ENCODE measurements around the gene RAB7B. TPM values are rescaled to one million over a fixed set of nuclear protein-coding genes. Genes with fewer than 3 reads are reported as not detected.

The RAB7B gene
- total RNA-seq, 4 donors from 2014 or later = 0.15 to 0.62 (median 0.33) TPM; not detected in 1

DNA sequence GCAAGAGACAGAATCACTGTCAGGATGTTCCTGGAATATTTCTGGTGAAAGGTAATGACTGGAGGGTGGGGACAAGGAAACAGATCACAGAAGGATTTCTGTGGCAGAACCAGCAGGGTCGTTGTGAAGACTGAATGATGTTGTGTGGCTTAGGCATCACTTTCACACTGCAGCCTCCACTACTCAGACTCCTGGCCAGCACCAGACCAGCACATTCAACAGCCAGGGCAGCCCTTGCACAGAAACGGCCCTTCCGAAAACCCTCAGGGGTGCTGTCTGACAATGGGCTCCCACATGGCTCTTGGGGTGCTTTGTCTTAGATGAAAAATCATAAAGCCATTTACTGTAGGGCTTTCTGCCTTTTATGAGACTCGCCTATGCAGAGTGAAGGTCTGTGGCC lies 3.8 kb upstream of the RAB7B start:
- no peaks in the 10 kb centered on the region for H3K27me3 ChIP-seq
- no peak for TF ChIP-seq POLR2A (IDR thresholded peaks at IDR 0.05)
- TF ChIP-seq, protein P1, sequence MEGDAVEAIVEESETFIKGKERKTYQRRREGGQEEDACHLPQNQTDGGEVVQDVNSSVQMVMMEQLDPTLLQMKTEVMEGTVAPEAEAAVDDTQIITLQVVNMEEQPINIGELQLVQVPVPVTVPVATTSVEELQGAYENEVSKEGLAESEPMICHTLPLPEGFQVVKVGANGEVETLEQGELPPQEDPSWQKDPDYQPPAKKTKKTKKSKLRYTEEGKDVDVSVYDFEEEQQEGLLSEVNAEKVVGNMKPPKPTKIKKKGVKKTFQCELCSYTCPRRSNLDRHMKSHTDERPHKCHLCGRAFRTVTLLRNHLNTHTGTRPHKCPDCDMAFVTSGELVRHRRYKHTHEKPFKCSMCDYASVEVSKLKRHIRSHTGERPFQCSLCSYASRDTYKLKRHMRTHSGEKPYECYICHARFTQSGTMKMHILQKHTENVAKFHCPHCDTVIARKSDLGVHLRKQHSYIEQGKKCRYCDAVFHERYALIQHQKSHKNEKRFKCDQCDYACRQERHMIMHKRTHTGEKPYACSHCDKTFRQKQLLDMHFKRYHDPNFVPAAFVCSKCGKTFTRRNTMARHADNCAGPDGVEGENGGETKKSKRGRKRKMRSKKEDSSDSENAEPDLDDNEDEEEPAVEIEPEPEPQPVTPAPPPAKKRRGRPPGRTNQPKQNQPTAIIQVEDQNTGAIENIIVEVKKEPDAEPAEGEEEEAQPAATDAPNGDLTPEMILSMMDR (IDR thresholded peaks at IDR 0.05 in 4 of 5, conservative IDR thresholded peaks at IDR 0.05 in 1 of 5) = no peak
- no peaks in the 10 kb centered on the region for H3K36me3 ChIP-seq
- intact Hi-C loops (cut with DNase I; ENCODE audit: low total_unique reads) (no loop called here), in situ Hi-C loops (cut with MboI; ENCODE audit: low sequenced_read_pairs in 4 of 4) (no loop called here)
- no peaks in the 10 kb centered on the region for H3K9me3 ChIP-seq
- no peak overlapping the region for H3K4me3 ChIP-seq
- peaks cover 17 to 20% of the 10 kb centered on the region in 2 donors for H3K4me1 ChIP-seq
- DNase-seq = no peak
- no peak overlapping the region for H3K27ac ChIP-seq
- no peak for ATAC-seq

DNA sequence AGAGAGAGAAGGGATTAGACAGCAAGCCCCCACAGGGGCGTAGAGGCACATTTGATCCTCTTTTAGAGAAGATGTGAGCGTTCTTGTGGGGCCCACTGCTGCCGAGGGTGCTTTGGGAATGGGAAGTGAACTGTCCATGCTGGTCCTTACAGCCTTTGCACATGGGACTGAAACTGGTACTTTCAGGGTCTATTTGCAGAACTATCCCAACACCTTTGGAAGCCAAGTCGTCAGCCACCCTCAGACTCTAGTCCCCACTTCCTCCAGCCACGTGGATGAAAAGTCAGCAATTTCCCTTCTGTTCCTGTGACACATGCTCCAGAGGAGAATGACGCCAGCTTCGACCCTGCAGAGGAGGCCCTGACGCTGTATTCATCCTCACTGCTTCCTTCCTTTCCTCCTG lies 2.6 kb upstream of the RAB7B start:
- DNase-seq (no peak), ATAC-seq (no peak)
- TF ChIP-seq, protein P1 (IDR thresholded peaks at IDR 0.05 in 4 of 5, conservative IDR thresholded peaks at IDR 0.05 in 1 of 5) = no peak
- TF ChIP-seq POLR2A (IDR thresholded peaks at IDR 0.05) = no peak
- H3K36me3 ChIP-seq = no peaks in the 10 kb centered on the region
- peaks cover 20 to 31% of the 10 kb centered on the region in 2 donors for H3K4me1 ChIP-seq
- H3K4me3 ChIP-seq = no peak overlapping the region
- H3K27me3 ChIP-seq = no peaks in the 10 kb centered on the region
- intact Hi-C loops (cut with DNase I; ENCODE audit: low total_unique reads) = no loop called here
- no peak overlapping the region for H3K27ac ChIP-seq
- in situ Hi-C loops (cut with MboI; ENCODE audit: low sequenced_read_pairs in 4 of 4) = no loop called here
- H3K9me3 ChIP-seq = no peaks in the 10 kb centered on the region

DNA sequence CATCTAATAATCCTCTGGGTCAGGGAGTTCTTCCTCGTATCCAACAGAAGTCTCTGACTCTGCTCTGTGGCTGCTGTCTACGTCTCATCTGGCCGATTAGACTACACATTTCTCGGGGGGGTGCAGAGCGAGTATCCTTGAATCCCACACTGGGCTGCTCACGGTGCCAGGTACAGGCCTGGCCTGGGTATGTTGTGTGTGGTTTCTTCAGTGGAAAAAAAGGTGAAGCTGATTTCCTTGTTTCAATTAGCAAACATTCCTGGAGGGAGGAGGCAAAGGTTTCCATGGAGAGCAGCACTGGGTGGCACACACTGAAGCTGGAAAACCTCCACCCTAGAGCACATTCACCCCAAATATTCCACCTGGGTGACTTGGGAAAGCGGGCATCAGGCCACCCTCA lies 2.0 kb upstream of the RAB7B start:
- intact Hi-C loops (cut with DNase I; ENCODE audit: low total_unique reads) = no loop called here
- peaks cover 22 to 31% of the 10 kb centered on the region in 2 donors for H3K4me1 ChIP-seq
- H3K4me3 ChIP-seq = no peak overlapping the region
- no peak for DNase-seq
- no peak for ATAC-seq
- H3K36me3 ChIP-seq = no peaks in the 10 kb centered on the region
- in situ Hi-C loops (cut with MboI; ENCODE audit: low sequenced_read_pairs in 4 of 4) = no loop called here
- H3K9me3 ChIP-seq = no peaks in the 10 kb centered on the region
- TF ChIP-seq, protein P1 (IDR thresholded peaks at IDR 0.05 in 4 of 5, conservative IDR thresholded peaks at IDR 0.05 in 1 of 5) = no peak
- no peak for TF ChIP-seq POLR2A (IDR thresholded peaks at IDR 0.05)
- no peaks in the 10 kb centered on the region for H3K27me3 ChIP-seq
- H3K27ac ChIP-seq = no peak overlapping the region

DNA sequence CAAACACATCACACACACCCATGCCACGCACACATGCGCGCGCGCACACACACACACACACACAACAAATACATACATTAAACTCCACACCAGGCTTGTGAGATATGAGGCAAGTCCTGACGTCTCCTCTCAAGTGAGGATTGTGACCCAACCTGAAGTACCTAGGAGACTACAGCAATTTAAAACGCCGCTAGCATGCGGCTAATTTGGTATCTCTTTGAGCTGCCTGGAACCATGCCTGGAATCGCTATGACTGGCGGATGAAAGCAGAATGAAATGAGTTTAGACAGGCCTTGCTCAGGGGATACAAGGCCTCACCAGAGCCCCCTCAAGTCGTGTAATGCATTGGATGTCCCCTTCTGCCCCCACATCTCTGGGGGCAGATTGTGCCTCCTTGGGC lies 1.6 kb upstream of the RAB7B start:
- H3K4me3 ChIP-seq = no peak overlapping the region
- H3K27ac ChIP-seq = no peak overlapping the region
- intact Hi-C loops (cut with DNase I; ENCODE audit: low total_unique reads) (no loop called here), in situ Hi-C loops (cut with MboI; ENCODE audit: low sequenced_read_pairs in 4 of 4) (no loop called here)
- peak in 1 of 2 donors; percentile 20 for ATAC-seq
- peaks cover 22 to 31% of the 10 kb centered on the region in 2 donors for H3K4me1 ChIP-seq
- TF ChIP-seq, protein P1 (IDR thresholded peaks at IDR 0.05 in 4 of 5, conservative IDR thresholded peaks at IDR 0.05 in 1 of 5) = no peak
- TF ChIP-seq POLR2A (IDR thresholded peaks at IDR 0.05) = no peak
- H3K9me3 ChIP-seq = no peaks in the 10 kb centered on the region
- H3K36me3 ChIP-seq = no peaks in the 10 kb centered on the region
- no peak for DNase-seq
- no peaks in the 10 kb centered on the region for H3K27me3 ChIP-seq
